ENCODE data around the gene ZMIZ1.

ZMIZ1 gene

GRCh38 chr10:79256264-79256806, 187.6 kb downstream of the ZMIZ1 start:
- H3K9me3 ChIP-seq (ENCODE audit: control insufficient read depth, low read depth, low read length) = no peaks in the 10 kb centered on the region
- H3K4me3 ChIP-seq (ENCODE audit: low read length) = no peak overlapping the region
- no peak overlapping the region for H3K9ac ChIP-seq (ENCODE audit: low read length)
- no peak overlapping the region for H3K27ac ChIP-seq (ENCODE audit: low read length)
- no peaks in the 10 kb centered on the region for H3K36me3 ChIP-seq (ENCODE audit: control insufficient read depth, low read depth, low read length)
- H3K27me3 ChIP-seq (ENCODE audit: control insufficient read depth, insufficient read depth, low read length) = no peaks in the 10 kb centered on the region
- peaks cover 11% of the 10 kb centered on the region for H3K4me1 ChIP-seq (ENCODE audit: control insufficient read depth, low read depth, low read length)

GRCh38 chr10:79258894-79259293, 190.1 kb downstream of the ZMIZ1 start:
- H3K27me3 ChIP-seq (ENCODE audit: control insufficient read depth, insufficient read depth, low read length) = no peaks in the 10 kb centered on the region
- H3K9me3 ChIP-seq (ENCODE audit: control insufficient read depth, low read depth, low read length) = no peaks in the 10 kb centered on the region
- H3K36me3 ChIP-seq (ENCODE audit: control insufficient read depth, low read depth, low read length) = no peaks in the 10 kb centered on the region
- H3K4me1 ChIP-seq (ENCODE audit: control insufficient read depth, low read depth, low read length) = peaks cover 16% of the 10 kb centered on the region
- H3K27ac ChIP-seq (ENCODE audit: low read length) = no peak overlapping the region
- H3K4me3 ChIP-seq (ENCODE audit: low read length) = no peak overlapping the region
- no peak overlapping the region for H3K9ac ChIP-seq (ENCODE audit: low read length)

- peaks cover 16% of the 10 kb centered on the region for H3K4me1 ChIP-seq (ENCODE audit: control insufficient read depth, low read depth, low read length)
- H3K27ac ChIP-seq (ENCODE audit: low read length) = no peak overlapping the region
- no peak overlapping the region for H3K9ac ChIP-seq (ENCODE audit: low read length)
- no peaks in the 10 kb centered on the region for H3K27me3 ChIP-seq (ENCODE audit: control insufficient read depth, insufficient read depth, low read length)
- no peaks in the 10 kb centered on the region for H3K36me3 ChIP-seq (ENCODE audit: control insufficient read depth, low read depth, low read length)
- no peaks in the 10 kb centered on the region for H3K9me3 ChIP-seq (ENCODE audit: control insufficient read depth, low read depth, low read length)
- no peak overlapping the region for H3K4me3 ChIP-seq (ENCODE audit: low read length)
Observed at GRCh38 chr10:79259834-79260233, 191.1 kb downstream of the ZMIZ1 start.

- Histone ChIP-seq H3K4me1 (ENCODE audit: control insufficient read depth, low read depth, low read length) (peaks cover 16% of the 10 kb centered on the region), H3K27me3 (ENCODE audit: control insufficient read depth, insufficient read depth, low read length) (no peaks in the 10 kb centered on the region), H3K27ac (ENCODE audit: low read length) (no peak overlapping the region), H3K4me3 (ENCODE audit: low read length) (no peak overlapping the region), H3K9me3 (ENCODE audit: control insufficient read depth, low read depth, low read length) (no peaks in the 10 kb centered on the region), H3K9ac (ENCODE audit: low read length) (no peak overlapping the region), H3K36me3 (ENCODE audit: control insufficient read depth, low read depth, low read length) (no peaks in the 10 kb centered on the region)
Observed at GRCh38 chr10:79260811-79261740, 192.3 kb downstream of the ZMIZ1 start.

GRCh38 chr10:79262131-79262530, 193.4 kb downstream of the ZMIZ1 start:
- no peak overlapping the region for H3K4me3 ChIP-seq (ENCODE audit: low read length)
- H3K27me3 ChIP-seq (ENCODE audit: control insufficient read depth, insufficient read depth, low read length) = no peaks in the 10 kb centered on the region
- H3K4me1 ChIP-seq (ENCODE audit: control insufficient read depth, low read depth, low read length) = peaks cover 16% of the 10 kb centered on the region
- no peak overlapping the region for H3K27ac ChIP-seq (ENCODE audit: low read length)
- H3K36me3 ChIP-seq (ENCODE audit: control insufficient read depth, low read depth, low read length) = no peaks in the 10 kb centered on the region
- no peak overlapping the region for H3K9ac ChIP-seq (ENCODE audit: low read length)
- H3K9me3 ChIP-seq (ENCODE audit: control insufficient read depth, low read depth, low read length) = no peaks in the 10 kb centered on the region

- no peak overlapping the region for H3K27ac ChIP-seq (ENCODE audit: low read length)
- H3K4me3 ChIP-seq (ENCODE audit: low read length) = no peak overlapping the region
- H3K27me3 ChIP-seq (ENCODE audit: control insufficient read depth, insufficient read depth, low read length) = no peaks in the 10 kb centered on the region
- no peaks in the 10 kb centered on the region for H3K9me3 ChIP-seq (ENCODE audit: control insufficient read depth, low read depth, low read length)
- H3K36me3 ChIP-seq (ENCODE audit: control insufficient read depth, low read depth, low read length) = no peaks in the 10 kb centered on the region
- H3K9ac ChIP-seq (ENCODE audit: low read length) = no peak overlapping the region
- H3K4me1 ChIP-seq (ENCODE audit: control insufficient read depth, low read depth, low read length) = peaks cover 16% of the 10 kb centered on the region
Observed at GRCh38 chr10:79262959-79263746, 194.4 kb downstream of the ZMIZ1 start.

- no peaks in the 10 kb centered on the region for H3K36me3 ChIP-seq (ENCODE audit: control insufficient read depth, low read depth, low read length)
- no peak overlapping the region for H3K4me3 ChIP-seq (ENCODE audit: low read length)
Observed at GRCh38 chr10:79263939-79264338, 195.2 kb downstream of the ZMIZ1 start.

GRCh38 chr10:79264942-79265341, 196.2 kb downstream of the ZMIZ1 start:
- H3K4me3 ChIP-seq (ENCODE audit: low read length) = no peak overlapping the region
- no peaks in the 10 kb centered on the region for H3K9me3 ChIP-seq (ENCODE audit: control insufficient read depth, low read depth, low read length)
- H3K9ac ChIP-seq (ENCODE audit: low read length) = no peak overlapping the region
- H3K27ac ChIP-seq (ENCODE audit: low read length) = no peak overlapping the region
- peaks cover 14% of the 10 kb centered on the region for H3K4me1 ChIP-seq (ENCODE audit: control insufficient read depth, low read depth, low read length)
- no peaks in the 10 kb centered on the region for H3K36me3 ChIP-seq (ENCODE audit: control insufficient read depth, low read depth, low read length)
- H3K27me3 ChIP-seq (ENCODE audit: control insufficient read depth, insufficient read depth, low read length) = no peaks in the 10 kb centered on the region

More at GRCh38 chr10:79263939-79264338, 195.2 kb downstream of the ZMIZ1 start:
- no peak overlapping the region for H3K9ac ChIP-seq (ENCODE audit: low read length)
- H3K27ac ChIP-seq (ENCODE audit: low read length) = no peak overlapping the region
- no peaks in the 10 kb centered on the region for H3K27me3 ChIP-seq (ENCODE audit: control insufficient read depth, insufficient read depth, low read length)
- H3K4me1 ChIP-seq (ENCODE audit: control insufficient read depth, low read depth, low read length) = peaks cover 16% of the 10 kb centered on the region
- H3K9me3 ChIP-seq (ENCODE audit: control insufficient read depth, low read depth, low read length) = no peaks in the 10 kb centered on the region

- H3K9me3 ChIP-seq (ENCODE audit: control insufficient read depth, low read depth, low read length) = no peaks in the 10 kb centered on the region
- H3K27me3 ChIP-seq (ENCODE audit: control insufficient read depth, insufficient read depth, low read length) = no peaks in the 10 kb centered on the region
- H3K9ac ChIP-seq (ENCODE audit: low read length) = no peak overlapping the region
- H3K36me3 ChIP-seq (ENCODE audit: control insufficient read depth, low read depth, low read length) = no peaks in the 10 kb centered on the region
- peaks cover 7% of the 10 kb centered on the region for H3K4me1 ChIP-seq (ENCODE audit: control insufficient read depth, low read depth, low read length)
- no peak overlapping the region for H3K4me3 ChIP-seq (ENCODE audit: low read length)
- no peak overlapping the region for H3K27ac ChIP-seq (ENCODE audit: low read length)
Observed at GRCh38 chr10:79266084-79266483, 197.3 kb downstream of the ZMIZ1 start.

- Histone ChIP-seq H3K4me1 (ENCODE audit: control insufficient read depth, low read depth, low read length) (peaks cover under 1% of the 10 kb centered on the region), H3K36me3 (ENCODE audit: control insufficient read depth, low read depth, low read length) (no peaks in the 10 kb centered on the region), H3K27ac (ENCODE audit: low read length) (no peak overlapping the region), H3K9ac (ENCODE audit: low read length) (no peak overlapping the region), H3K9me3 (ENCODE audit: control insufficient read depth, low read depth, low read length) (no peaks in the 10 kb centered on the region), H3K4me3 (ENCODE audit: low read length) (no peak overlapping the region), H3K27me3 (ENCODE audit: control insufficient read depth, insufficient read depth, low read length) (no peaks in the 10 kb centered on the region)
Observed at GRCh38 chr10:79266543-79267312, 198.0 kb downstream of the ZMIZ1 start.

GRCh38 chr10:79267499-79267898, 198.7 kb downstream of the ZMIZ1 start:
- Histone ChIP-seq H3K27me3 (ENCODE audit: control insufficient read depth, insufficient read depth, low read length) (no peaks in the 10 kb centered on the region), H3K9ac (ENCODE audit: low read length) (no peak overlapping the region), H3K4me1 (ENCODE audit: control insufficient read depth, low read depth, low read length) (no peaks in the 10 kb centered on the region), H3K27ac (ENCODE audit: low read length) (no peak overlapping the region), H3K4me3 (ENCODE audit: low read length) (no peak overlapping the region), H3K9me3 (ENCODE audit: control insufficient read depth, low read depth, low read length) (no peaks in the 10 kb centered on the region), H3K36me3 (ENCODE audit: control insufficient read depth, low read depth, low read length) (no peaks in the 10 kb centered on the region)
